Liver (tissue), 3 donors: ENCODE results near the gene PSD.

Experiments
- EGR1 ChIP-seq, 2 donors: IDR thresholded peaks; 2 replicates each; pipeline ENCODE4 v1.6.1; 2016 to 2018; ENCODE audit warnings: antibody characterized with exemption in 2 of 2, low read depth in 2 of 2
- GABPA ChIP-seq, 2 donors: IDR thresholded peaks in 1 of 2; conservative IDR thresholded peaks in 1 of 2; 2 replicates each; pipeline ENCODE4 v1.6.1; 2016; ENCODE audit warnings: antibody characterized with exemption in 2 of 2, mild to moderate bottlenecking in 1 of 2, moderate library complexity in 1 of 2
- JUND ChIP-seq, 2 donors: IDR thresholded peaks; 2 replicates each; pipeline ENCODE4 v1.6.1; 2016; ENCODE audit warnings: antibody characterized with exemption in 2 of 2
- NR2F2 ChIP-seq: IDR thresholded peaks from 2 replicates; pipeline ENCODE4 v1.6.1; 2016; ENCODE audit warnings: antibody characterized with exemption
- RAD21 ChIP-seq, 2 donors: IDR thresholded peaks; 2 replicates each; pipeline ENCODE4 v1.6.1; 2016; ENCODE audit warnings: antibody characterized with exemption in 2 of 2, mild to moderate bottlenecking in 2 of 2
- RXRA ChIP-seq, 2 donors: IDR thresholded peaks; 2 replicates each; pipeline ENCODE4 v1.6.1; 2017 to 2018; ENCODE audit warnings: antibody characterized with exemption in 2 of 2, mild to moderate bottlenecking in 1 of 2
- SP1 ChIP-seq: IDR thresholded peaks from 2 replicates; pipeline ENCODE4 v1.6.1; 2018; ENCODE audit warnings: antibody characterized with exemption, mild to moderate bottlenecking
- TAF1 ChIP-seq: conservative IDR thresholded peaks from 2 replicates; pipeline ENCODE4 v1.6.1; 2016; ENCODE audit warnings: antibody characterized with exemption, mild to moderate bottlenecking
- YY1 ChIP-seq: IDR thresholded peaks from 2 replicates; pipeline ENCODE4 v1.6.1; 2016; ENCODE audit warnings: antibody characterized with exemption, mild to moderate bottlenecking
- TF ChIP-seq, protein P1 (sequence below): fragments of 150-350 bp; IDR thresholded peaks from 2 replicates; pipeline ENCODE4 v1.5.1; 2017; ENCODE audit warnings: improper control_type of control experiment, low read depth, low read length; ENCODE audit not compliant: missing input control
- TF ChIP-seq, protein P2 (sequence below): IDR thresholded peaks from 2 replicates; pipeline ENCODE4 v1.6.1; 2016; ENCODE audit warnings: antibody characterized with exemption
- TF ChIP-seq, protein P3 (sequence below): IDR thresholded peaks from 2 replicates; pipeline ENCODE4 v1.6.1; 2016; ENCODE audit warnings: antibody characterized with exemption
- TF ChIP-seq, protein P4 (sequence below): IDR thresholded peaks from 2 replicates; pipeline ENCODE4 v1.6.1; 2016; ENCODE audit warnings: antibody characterized with exemption, mild to moderate bottlenecking
- TF ChIP-seq, protein P5 (sequence below): IDR thresholded peaks from 2 replicates; pipeline ENCODE4 v1.6.1; 2016; ENCODE audit warnings: antibody characterized with exemption
- donor health status: healthy.
- donor health status: healthy.

DNA sequence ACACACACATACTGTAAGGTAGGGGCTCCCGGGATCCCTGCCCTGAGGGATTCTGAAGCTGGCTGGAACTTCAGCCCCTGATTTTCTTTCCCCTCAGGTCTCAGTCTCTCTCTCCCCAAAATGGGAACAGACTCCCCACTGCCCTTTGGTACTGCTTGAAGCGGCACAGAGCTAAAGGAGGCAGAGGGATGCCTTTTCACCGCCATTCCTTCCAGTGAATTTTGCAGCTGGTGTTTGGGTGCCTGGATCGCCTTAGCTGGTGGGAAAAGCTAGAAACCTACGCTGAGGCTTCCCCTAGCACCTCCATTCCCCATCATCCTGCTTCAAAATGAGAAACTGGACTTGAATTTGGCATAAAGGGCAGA lies 16.5 kb upstream of the PSD start:
- TF ChIP-seq, protein P1, sequence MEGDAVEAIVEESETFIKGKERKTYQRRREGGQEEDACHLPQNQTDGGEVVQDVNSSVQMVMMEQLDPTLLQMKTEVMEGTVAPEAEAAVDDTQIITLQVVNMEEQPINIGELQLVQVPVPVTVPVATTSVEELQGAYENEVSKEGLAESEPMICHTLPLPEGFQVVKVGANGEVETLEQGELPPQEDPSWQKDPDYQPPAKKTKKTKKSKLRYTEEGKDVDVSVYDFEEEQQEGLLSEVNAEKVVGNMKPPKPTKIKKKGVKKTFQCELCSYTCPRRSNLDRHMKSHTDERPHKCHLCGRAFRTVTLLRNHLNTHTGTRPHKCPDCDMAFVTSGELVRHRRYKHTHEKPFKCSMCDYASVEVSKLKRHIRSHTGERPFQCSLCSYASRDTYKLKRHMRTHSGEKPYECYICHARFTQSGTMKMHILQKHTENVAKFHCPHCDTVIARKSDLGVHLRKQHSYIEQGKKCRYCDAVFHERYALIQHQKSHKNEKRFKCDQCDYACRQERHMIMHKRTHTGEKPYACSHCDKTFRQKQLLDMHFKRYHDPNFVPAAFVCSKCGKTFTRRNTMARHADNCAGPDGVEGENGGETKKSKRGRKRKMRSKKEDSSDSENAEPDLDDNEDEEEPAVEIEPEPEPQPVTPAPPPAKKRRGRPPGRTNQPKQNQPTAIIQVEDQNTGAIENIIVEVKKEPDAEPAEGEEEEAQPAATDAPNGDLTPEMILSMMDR = no peak
- TF ChIP-seq, protein P2, sequence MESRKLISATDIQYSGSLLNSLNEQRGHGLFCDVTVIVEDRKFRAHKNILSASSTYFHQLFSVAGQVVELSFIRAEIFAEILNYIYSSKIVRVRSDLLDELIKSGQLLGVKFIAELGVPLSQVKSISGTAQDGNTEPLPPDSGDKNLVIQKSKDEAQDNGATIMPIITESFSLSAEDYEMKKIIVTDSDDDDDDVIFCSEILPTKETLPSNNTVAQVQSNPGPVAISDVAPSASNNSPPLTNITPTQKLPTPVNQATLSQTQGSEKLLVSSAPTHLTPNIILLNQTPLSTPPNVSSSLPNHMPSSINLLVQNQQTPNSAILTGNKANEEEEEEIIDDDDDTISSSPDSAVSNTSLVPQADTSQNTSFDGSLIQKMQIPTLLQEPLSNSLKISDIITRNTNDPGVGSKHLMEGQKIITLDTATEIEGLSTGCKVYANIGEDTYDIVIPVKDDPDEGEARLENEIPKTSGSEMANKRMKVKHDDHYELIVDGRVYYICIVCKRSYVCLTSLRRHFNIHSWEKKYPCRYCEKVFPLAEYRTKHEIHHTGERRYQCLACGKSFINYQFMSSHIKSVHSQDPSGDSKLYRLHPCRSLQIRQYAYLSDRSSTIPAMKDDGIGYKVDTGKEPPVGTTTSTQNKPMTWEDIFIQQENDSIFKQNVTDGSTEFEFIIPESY = no peak
- no peak for TF ChIP-seq JUND (IDR thresholded peaks at IDR 0.05)
- no peak for TF ChIP-seq YY1
- no peak for TF ChIP-seq NR2F2
- no peak for TF ChIP-seq SP1
- no peak for TF ChIP-seq EGR1 (IDR thresholded peaks at IDR 0.05; ENCODE audit: low read depth in 2 of 2)
- TF ChIP-seq RAD21 (IDR thresholded peaks at IDR 0.05) = no peak
- TF ChIP-seq, protein P3, sequence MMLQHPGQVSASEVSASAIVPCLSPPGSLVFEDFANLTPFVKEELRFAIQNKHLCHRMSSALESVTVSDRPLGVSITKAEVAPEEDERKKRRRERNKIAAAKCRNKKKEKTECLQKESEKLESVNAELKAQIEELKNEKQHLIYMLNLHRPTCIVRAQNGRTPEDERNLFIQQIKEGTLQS = no peak
- TF ChIP-seq GABPA (IDR thresholded peaks at IDR 0.05 in 1 of 2, conservative IDR thresholded peaks at IDR 0.05 in 1 of 2) = no peak
- no peak for TF ChIP-seq TAF1
- TF ChIP-seq, protein P4, sequence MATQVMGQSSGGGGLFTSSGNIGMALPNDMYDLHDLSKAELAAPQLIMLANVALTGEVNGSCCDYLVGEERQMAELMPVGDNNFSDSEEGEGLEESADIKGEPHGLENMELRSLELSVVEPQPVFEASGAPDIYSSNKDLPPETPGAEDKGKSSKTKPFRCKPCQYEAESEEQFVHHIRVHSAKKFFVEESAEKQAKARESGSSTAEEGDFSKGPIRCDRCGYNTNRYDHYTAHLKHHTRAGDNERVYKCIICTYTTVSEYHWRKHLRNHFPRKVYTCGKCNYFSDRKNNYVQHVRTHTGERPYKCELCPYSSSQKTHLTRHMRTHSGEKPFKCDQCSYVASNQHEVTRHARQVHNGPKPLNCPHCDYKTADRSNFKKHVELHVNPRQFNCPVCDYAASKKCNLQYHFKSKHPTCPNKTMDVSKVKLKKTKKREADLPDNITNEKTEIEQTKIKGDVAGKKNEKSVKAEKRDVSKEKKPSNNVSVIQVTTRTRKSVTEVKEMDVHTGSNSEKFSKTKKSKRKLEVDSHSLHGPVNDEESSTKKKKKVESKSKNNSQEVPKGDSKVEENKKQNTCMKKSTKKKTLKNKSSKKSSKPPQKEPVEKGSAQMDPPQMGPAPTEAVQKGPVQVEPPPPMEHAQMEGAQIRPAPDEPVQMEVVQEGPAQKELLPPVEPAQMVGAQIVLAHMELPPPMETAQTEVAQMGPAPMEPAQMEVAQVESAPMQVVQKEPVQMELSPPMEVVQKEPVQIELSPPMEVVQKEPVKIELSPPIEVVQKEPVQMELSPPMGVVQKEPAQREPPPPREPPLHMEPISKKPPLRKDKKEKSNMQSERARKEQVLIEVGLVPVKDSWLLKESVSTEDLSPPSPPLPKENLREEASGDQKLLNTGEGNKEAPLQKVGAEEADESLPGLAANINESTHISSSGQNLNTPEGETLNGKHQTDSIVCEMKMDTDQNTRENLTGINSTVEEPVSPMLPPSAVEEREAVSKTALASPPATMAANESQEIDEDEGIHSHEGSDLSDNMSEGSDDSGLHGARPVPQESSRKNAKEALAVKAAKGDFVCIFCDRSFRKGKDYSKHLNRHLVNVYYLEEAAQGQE = no peak
- TF ChIP-seq RXRA (IDR thresholded peaks at IDR 0.05) = no peak
- TF ChIP-seq, protein P5, sequence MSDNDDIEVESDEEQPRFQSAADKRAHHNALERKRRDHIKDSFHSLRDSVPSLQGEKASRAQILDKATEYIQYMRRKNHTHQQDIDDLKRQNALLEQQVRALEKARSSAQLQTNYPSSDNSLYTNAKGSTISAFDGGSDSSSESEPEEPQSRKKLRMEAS = no peak
